SU-DHL-6 (cell line): ENCODE results near the gene ZFP64.

ENCODE experiments used
- H2AFZ ChIP-seq: fragments of 200-600 bp; sonication (generic); 2 replicates; pipeline ENCODE4 v1.6.1; 2014; ENCODE audit warnings: low read depth, mild to moderate bottlenecking, moderate library complexity, mixed read lengths, antibody characterized with exemption, low read length; ENCODE audit not compliant: severe bottlenecking
- H3F3A ChIP-seq: fragments of 200-600 bp; shearing (Covaris generic); 2 replicates; pipeline ENCODE4 v1.6.0; 2016; ENCODE audit warnings: antibody characterized with exemption, mild to moderate bottlenecking; ENCODE audit not compliant: insufficient read depth
- H3K27ac ChIP-seq: fragments of 200-600 bp; sonication (generic); 2 replicates; pipeline ENCODE4 v1.5.1; 2016; ENCODE audit warnings: low read depth, mild to moderate bottlenecking, low read length, moderate library complexity, mixed read lengths
- H3K27me3 ChIP-seq: fragments of 200-600 bp; sonication (generic), shearing (Covaris generic); 2 replicates; pipeline ENCODE4 v1.6.0; 2014; ENCODE audit warnings: mild to moderate bottlenecking, low read length
- H3K36me3 ChIP-seq: fragments of 200-600 bp; sonication (generic); 2 replicates; pipeline ENCODE4 v1.6.1; 2014; ENCODE audit warnings: mild to moderate bottlenecking, low read length, mixed read lengths
- H3K4me2 ChIP-seq: fragments of 300-600, 200-600 bp; shearing (Covaris generic), sonication (generic); 2 replicates; pipeline ENCODE4 v1.6.0; 2014; ENCODE audit warnings: low read length, low read depth, mild to moderate bottlenecking; ENCODE audit not compliant: poor library complexity, severe bottlenecking
- H3K4me3 ChIP-seq: fragments of 200-600 bp; sonication (generic); 2 replicates; pipeline ENCODE4 v1.5.1; 2014; ENCODE audit warnings: antibody characterized with exemption, low read length, mild to moderate bottlenecking, mixed read lengths; ENCODE audit not compliant: insufficient read depth, poor library complexity, severe bottlenecking
- H3K79me2 ChIP-seq: fragments of 200-600 bp; sonication (generic); 2 replicates; pipeline ENCODE4 v1.6.1; 2014; ENCODE audit warnings: mild to moderate bottlenecking, low read length, moderate library complexity; ENCODE audit not compliant: insufficient read depth
- H3K9ac ChIP-seq: fragments of 200-600 bp; sonication (generic); 2 replicates; pipeline ENCODE4 v1.7.0; 2014; ENCODE audit warnings: mild to moderate bottlenecking, low read length
- H3K9me2 ChIP-seq: fragments of 200-600 bp; sonication (generic); replicated peaks from 2 replicates; pipeline ENCODE4 v1.6.1; 2014; ENCODE audit warnings: low read length; ENCODE audit not compliant: insufficient read depth
- H3K9me3 ChIP-seq: fragments of 200-600 bp; sonication (generic); 2 replicates; pipeline ENCODE4 v1.6.1; 2014; ENCODE audit warnings: low read length, mixed read lengths; ENCODE audit not compliant: insufficient read depth
- H4K20me1 ChIP-seq: fragments of 200-600 bp; sonication (generic); 2 replicates; pipeline ENCODE4 v1.6.1; 2014; ENCODE audit warnings: low read depth, mild to moderate bottlenecking, antibody characterized with exemption, low read length, moderate library complexity, mixed read lengths
- CTCF ChIP-seq: fragments of 200-600 bp; sonication (generic); IDR thresholded peaks from one replicate; pipeline ENCODE4 v1.5.1; 2017; ENCODE audit warnings: antibody characterized with exemption, mild to moderate bottlenecking, low read length, moderate library complexity; ENCODE audit not compliant: insufficient read depth, poor library complexity, severe bottlenecking
- EZH2phosphoT487 ChIP-seq: fragments of 200-600 bp; sonication (generic), shearing (Covaris generic); conservative IDR thresholded peaks from 2 replicates; pipeline ENCODE4 v1.6.1; 2018; ENCODE audit warnings: mild to moderate bottlenecking, antibody characterized with exemption, low read length, moderate library complexity, mixed read lengths

The ZFP64 gene

DNA sequence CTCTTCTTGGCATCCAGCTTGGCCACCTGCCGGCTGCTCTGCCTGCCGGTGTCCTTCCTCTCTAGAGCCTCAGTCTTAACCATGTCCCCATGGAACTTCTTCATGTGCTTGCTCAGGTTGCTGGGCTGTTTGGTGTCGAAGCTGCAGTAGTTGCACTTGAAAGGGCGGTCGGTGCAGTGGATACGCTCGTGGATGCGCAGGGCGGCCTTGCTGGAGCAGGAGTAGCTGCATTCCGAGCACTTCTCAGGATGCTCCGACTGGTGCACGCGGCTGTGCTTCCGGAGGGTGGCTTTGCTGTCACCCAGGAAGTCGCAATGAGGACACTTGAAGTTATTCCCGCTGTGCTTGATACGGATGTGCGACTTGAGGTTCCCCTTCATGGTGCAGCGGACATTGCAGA, 38.7 kb downstream of the ZFP64 start:
- no peaks in the 10 kb centered on the region for H3K79me2 ChIP-seq
- no peaks in the 10 kb centered on the region; the same call in 1 of the 2 replicates for H4K20me1 ChIP-seq
- H3K9me3 ChIP-seq = no peaks in the 10 kb centered on the region
- no peaks in the 10 kb centered on the region for H3F3A ChIP-seq
- H3K27me3 ChIP-seq = no peaks in the 10 kb centered on the region
- H3K9me2 ChIP-seq = no peaks in the 10 kb centered on the region
- H3K9ac ChIP-seq = no peak overlapping the region
- TF ChIP-seq CTCF (no peak), EZH2phosphoT487 (no peak)
- no peaks in the 10 kb centered on the region for H3K36me3 ChIP-seq
- no peak overlapping the region for H3K4me2 ChIP-seq
- H3K4me3 ChIP-seq = no peak overlapping the region
- no peak overlapping the region for H3K27ac ChIP-seq
- no peak overlapping the region for H2AFZ ChIP-seq

- Histone ChIP-seq H3K9ac (no peak overlapping the region), H3K4me3 (no peak overlapping the region), H4K20me1 (no peaks in the 10 kb centered on the region; the same call in 1 of the 2 replicates), H3F3A (no peaks in the 10 kb centered on the region), H3K27me3 (no peaks in the 10 kb centered on the region), H3K27ac (no peak overlapping the region), H3K9me3 (no peaks in the 10 kb centered on the region), H3K79me2 (no peaks in the 10 kb centered on the region), H3K36me3 (no peaks in the 10 kb centered on the region), H3K4me2 (no peak overlapping the region), H3K9me2 (no peaks in the 10 kb centered on the region), H2AFZ (no peak overlapping the region)
- TF ChIP-seq CTCF (no peak), EZH2phosphoT487 (no peak)
These were observed 39.2 kb downstream of the ZFP64 start for GRCh38 chr20:52152416-52152815.

DNA sequence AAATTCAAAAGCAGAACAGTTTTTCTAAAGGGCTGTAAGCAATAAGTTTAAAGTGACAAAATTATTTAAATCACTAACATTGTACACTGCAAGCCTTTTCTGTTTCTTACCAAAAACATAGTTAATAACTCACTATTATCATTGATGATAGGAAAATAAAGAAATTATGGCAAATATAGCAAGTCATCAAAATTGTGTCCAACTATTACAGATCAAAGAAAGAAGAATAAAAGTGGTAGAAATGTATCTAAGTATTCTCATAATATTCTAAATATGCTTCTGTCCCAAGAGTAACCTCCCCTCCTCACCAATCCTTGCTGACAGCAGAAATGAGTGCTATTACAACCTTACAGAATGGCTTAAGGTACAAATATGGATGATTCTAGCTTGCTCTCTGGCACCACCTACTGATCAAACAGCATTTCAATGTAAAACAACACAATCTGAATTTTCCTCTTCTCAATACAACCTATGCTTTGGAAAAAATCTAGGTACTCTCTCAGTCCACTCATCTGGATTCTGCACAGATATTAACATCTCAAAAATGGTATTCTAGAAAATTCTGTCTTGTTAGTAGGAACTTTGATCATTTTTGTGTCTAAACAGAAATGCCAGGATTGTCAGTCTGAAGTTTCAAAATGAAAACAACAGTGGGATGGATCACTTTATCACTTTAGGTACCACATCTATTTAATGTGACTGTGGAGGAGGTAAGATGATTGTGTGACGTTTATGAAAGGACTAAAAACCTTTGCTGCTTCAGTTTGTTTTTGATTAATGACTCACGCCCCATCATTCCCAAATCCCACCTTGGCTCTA, 40.9 kb downstream of the ZFP64 start:
- TF ChIP-seq EZH2phosphoT487 (no peak), CTCF (peak; percentile 46)
- no peak overlapping the region for H3K9ac ChIP-seq
- H3F3A ChIP-seq = no peaks in the 10 kb centered on the region
- H3K27me3 ChIP-seq = no peaks in the 10 kb centered on the region
- H3K4me2 ChIP-seq = no peak overlapping the region
- no peak overlapping the region for H3K27ac ChIP-seq
- no peaks in the 10 kb centered on the region; the same call in 1 of the 2 replicates for H4K20me1 ChIP-seq
- no peak overlapping the region for H2AFZ ChIP-seq
- H3K9me2 ChIP-seq = no peaks in the 10 kb centered on the region
- H3K4me3 ChIP-seq = no peak overlapping the region
- H3K36me3 ChIP-seq = no peaks in the 10 kb centered on the region
- H3K9me3 ChIP-seq = no peaks in the 10 kb centered on the region
- H3K79me2 ChIP-seq = no peaks in the 10 kb centered on the region
